ENCODE results near the gene PRSS38.
A peak's percentile ranks its signal among the peaks of the same experiment; 100 is the strongest.

PRSS38 gene

GRCh38 chr1:227815468-227816409, at the start of gene PRSS38:
TSS of gene PRSS38 (plus strand) at chr1:227815675. CDS start at chr1:227815717, 42 bp downstream.
- DNase-seq = no peak

- DNase-seq = peak; percentile 93
These were observed 49.4 kb upstream of the PRSS38 start for GRCh38 chr1:227766015-227766634.

- DNase-seq = no peak
These were observed 48.7 kb upstream of the PRSS38 start for GRCh38 chr1:227766653-227767277.

GRCh38 chr1:227767401-227768124, 47.9 kb upstream of the PRSS38 start:
- DNase-seq = no peak

GRCh38 chr1:227768125-227768439, 47.4 kb upstream of the PRSS38 start:
- DNase-seq = no peak

- DNase-seq = no peak
These were observed 46.8 kb upstream of the PRSS38 start for GRCh38 chr1:227768640-227769039.

GRCh38 chr1:227769047-227769935, 46.2 kb upstream of the PRSS38 start:
- DNase-seq = no peak

- no peak for DNase-seq
These were observed 45.5 kb upstream of the PRSS38 start for GRCh38 chr1:227769936-227770494.

- DNase-seq = no peak
These were observed 44.7 kb upstream of the PRSS38 start for GRCh38 chr1:227770812-227771211.

GRCh38 chr1:227771326-227771725, 44.1 kb upstream of the PRSS38 start:
- no peak for DNase-seq

GRCh38 chr1:227771771-227772170, 43.7 kb upstream of the PRSS38 start:
- DNase-seq = no peak

GRCh38 chr1:227773558-227773957, 41.9 kb upstream of the PRSS38 start:
- no peak for DNase-seq

GRCh38 chr1:227774051-227774731, 41.3 kb upstream of the PRSS38 start:
- DNase-seq = no peak

GRCh38 chr1:227774821-227775661, 40.4 kb upstream of the PRSS38 start:
- no peak for DNase-seq

GRCh38 chr1:227775841-227776240, 39.6 kb upstream of the PRSS38 start:
- DNase-seq = no peak

- DNase-seq = no peak
These were observed 39.1 kb upstream of the PRSS38 start for GRCh38 chr1:227776331-227776771.

- no peak for DNase-seq
These were observed 38.3 kb upstream of the PRSS38 start for GRCh38 chr1:227777156-227777555.

- DNase-seq = no peak
These were observed 37.8 kb upstream of the PRSS38 start for GRCh38 chr1:227777646-227778045.

- no peak for DNase-seq
These were observed 37.0 kb upstream of the PRSS38 start for GRCh38 chr1:227778401-227778947.

- no peak for DNase-seq
These were observed 36.4 kb upstream of the PRSS38 start for GRCh38 chr1:227779021-227779441.

All from NCI-H1092 (cell line).